Stimulated activated CD8-positive, alpha-beta memory T cell treated with anti-CD3 and anti-CD28 coated beads, Interleukin-12 subunit alpha, Interleukin-12 subunit beta, amount 100 ng/mL, for 4 hours (primary cell): Measurements from ENCODE around the gene YAF2.
"Not testable (repeated sequence)": the region's sequence is repeated elsewhere in the genome, so short reads cannot be mapped to it uniquely, and the experiment has no call there.

Experiments
- DNase-seq: peaks from one replicate; pipeline ENCODE4 v3.0.0-alpha.2; 2020; ENCODE audit warnings: low read depth

Gene YAF2

GRCh38 chr12:42196723-42197603, 41.1 kb downstream of the YAF2 start:
- DNase-seq = no peak

- DNase-seq = no peak
Observed at GRCh38 chr12:42192686-42193085, 45.4 kb downstream of the YAF2 start.

DNA sequence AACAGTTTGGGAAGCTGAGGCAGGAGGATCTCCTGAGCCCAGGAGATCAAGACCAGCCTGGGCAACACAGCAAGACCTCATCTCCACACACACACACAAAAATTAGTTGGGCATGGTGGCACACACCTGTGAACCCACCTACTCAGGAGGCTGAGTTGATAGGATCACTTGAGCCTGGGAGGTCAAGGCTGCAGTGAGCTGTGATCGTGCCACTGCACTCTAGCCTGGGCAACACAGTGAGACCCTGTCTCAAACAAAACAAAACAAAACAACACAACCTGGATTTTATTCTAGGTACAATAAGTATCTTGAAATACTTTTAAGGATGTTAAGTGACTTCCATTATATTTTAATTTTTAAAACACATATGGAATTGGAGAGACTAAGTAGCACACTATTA, 45.8 kb downstream of the YAF2 start:
- no peak for DNase-seq

DNA sequence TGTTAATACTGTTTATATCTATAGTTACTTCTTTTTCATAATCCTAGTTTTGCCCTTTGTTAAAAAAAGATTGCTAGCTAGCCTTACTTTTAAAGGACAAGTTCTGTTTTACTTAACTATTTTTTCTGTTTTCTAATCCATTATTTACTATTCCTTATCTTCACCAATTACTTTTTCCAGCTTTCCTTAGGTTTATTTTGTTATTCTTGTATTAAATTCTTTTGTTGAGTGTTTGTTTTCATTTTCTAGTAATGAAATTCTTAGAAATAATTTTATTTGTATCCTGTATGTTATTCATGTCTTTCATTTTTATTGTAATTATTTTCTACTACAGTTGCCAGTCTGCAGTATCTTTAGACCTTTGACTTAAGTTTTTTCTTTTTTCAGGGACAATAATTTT, 47.7 kb downstream of the YAF2 start:
- no peak for DNase-seq

GRCh38 chr12:42188275-42188674, 49.8 kb downstream of the YAF2 start:
- DNase-seq = not testable (repeated sequence)

DNA sequence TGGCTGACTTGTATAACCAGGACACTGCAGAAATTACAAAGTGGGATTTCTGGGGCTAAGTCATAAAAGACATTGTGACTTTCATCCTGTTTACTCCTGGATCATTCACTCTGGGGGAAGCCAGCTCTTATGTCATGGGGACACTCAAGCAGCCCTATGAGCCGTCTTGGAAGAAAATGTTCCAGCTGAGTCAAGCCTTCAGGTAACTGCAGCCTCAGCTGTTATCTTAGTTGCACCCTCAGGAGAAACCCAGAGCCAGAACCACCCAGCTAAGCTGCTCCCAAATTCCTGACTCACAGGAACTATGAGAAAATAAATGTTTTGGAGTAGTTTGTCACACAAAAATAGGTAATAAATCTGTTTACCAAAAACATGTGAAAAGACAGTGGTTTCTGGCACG, 50.2 kb downstream of the YAF2 start:
- DNase-seq = no peak

DNA sequence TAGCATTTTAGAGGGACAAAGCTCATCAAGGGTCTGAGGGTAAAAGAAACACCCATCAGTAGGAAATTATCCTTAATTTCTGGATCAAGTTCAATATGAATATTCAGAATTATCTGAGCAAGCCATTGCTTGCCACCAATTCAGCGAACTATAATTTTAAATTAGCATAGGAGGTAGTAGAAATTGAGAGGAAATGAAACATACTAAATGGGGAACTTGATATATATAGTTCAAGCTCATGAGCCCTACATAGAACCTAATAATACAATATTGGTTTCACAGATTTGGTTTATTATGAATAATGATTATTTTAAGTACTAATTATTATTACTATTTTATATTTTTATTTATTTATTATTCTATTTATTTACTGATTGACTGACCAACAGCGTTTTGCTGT, 51.3 kb downstream of the YAF2 start:
- DNase-seq = no peak

DNA sequence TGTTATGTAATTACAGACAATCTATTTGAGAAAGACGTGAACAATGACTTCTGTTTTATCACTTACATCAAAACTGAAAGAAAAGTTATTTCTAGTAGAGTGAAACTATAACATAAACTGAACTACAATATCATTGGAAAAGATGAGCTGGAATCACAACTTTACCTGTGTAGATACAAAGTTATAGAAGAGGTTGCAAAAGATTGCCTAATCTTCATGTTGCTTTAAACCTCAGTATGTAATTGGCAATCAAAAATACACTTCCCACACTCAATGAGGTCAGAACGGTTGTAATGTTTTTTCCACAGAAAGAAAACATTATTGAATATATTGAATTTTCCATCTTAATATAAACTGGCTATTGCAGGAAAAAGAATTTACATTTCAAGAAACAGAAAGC, 55.7 kb downstream of the YAF2 start:
- DNase-seq = no peak

DNA sequence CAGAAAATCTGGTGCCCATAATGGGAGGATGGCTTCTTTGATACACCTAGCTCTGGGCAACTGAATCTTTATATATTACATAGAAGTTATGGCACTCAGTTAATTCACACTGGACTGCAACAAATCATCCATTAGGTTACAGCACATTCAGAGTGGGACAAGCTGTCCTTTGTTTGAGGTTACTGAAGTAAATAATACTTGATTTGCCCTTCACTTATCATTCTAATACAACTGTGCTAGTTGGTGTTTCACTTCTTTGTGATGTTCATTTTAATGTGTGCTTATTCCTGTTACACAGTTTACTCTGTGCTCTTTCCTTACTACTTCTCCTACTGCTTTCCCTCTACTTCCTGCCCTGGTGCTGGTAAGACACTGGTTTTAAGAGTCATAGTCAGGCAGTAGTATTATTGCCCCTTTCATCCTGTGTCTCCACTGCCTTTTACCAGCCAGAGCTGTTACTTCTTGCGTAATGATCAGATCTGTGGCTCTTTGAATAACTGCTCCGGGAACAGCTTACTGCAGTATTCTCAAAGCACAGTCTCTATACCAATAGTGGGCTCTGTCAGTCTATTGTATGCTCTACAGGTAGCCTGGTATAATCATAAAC, 57.0 kb downstream of the YAF2 start:
- DNase-seq = no peak

DNA sequence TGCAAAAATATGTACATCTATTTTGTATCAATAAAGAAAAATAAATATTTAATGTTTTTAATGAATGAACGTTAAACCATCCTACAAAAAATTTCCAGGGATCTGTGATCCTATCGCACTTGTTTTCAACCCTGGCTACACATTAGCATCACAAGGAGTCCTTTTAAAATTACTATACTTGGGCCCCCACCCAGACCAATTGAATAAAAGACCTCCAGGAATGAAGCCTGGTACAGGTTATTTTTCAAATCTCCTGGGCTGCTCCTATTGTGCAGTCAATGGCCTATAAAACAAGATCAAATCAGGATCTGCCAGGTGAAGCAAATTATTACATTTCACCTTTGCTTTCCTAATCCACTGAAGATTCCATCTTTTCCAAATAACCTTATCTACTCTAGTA, 59.9 kb downstream of the YAF2 start:
- DNase-seq = no peak

GRCh38 chr12:42174978-42175377, 63.1 kb downstream of the YAF2 start:
- DNase-seq = no peak

GRCh38 chr12:42173961-42174521, 64.0 kb downstream of the YAF2 start:
- DNase-seq = no peak

DNA sequence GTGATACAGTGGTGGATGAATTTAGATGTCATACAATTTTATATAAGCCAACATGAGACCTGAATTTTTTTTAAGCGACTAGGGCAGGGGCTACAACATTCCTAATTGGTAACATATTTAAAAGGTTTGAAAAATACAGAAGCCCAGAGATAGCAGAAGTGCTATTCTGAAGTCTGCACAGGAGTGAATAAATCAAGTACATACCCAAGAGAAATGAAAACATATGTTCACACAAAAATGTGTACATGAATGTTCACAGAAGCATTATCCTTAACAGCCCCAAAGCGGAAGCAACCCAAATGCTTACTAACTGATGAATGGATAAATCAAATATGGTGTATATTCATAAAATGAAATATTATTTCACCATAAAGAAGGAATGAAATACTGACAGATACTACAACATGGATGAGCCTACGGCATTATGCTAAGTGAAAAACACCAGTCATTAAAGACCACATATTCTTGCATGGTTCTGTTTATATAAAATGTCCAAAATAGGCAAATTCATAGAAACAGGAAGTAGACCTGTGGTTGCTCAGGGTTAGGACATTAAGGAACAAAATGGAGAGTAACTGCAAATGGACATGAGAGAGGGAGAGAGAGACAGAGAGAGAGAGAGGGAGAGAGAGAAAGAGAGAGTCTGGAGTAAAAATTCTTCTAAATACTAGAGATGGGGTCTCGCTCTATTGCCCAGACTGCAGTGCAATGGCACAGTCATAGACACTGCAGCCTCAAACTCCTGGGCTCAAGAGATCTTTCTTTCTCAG, 65.4 kb downstream of the YAF2 start:
- no peak for DNase-seq

DNA sequence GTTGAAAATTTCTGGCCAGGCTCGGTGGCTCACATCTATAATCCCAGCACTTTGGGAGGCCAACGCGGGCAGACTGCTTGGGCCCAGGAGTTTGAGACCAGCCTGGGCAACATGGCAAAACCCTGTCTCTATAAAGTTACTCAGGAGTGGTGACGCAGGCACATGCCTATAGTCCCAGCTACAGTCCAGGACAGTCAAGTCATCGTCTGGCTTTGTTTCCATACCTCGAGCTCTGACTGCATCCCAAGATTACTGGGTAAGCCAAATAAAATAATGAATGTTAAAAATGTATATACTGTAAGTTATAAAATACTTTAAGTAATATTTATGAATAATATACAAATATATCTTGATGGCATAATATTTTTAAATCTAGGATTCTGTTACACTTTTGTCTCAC, 70.3 kb downstream of the YAF2 start:
- no peak for DNase-seq

DNA sequence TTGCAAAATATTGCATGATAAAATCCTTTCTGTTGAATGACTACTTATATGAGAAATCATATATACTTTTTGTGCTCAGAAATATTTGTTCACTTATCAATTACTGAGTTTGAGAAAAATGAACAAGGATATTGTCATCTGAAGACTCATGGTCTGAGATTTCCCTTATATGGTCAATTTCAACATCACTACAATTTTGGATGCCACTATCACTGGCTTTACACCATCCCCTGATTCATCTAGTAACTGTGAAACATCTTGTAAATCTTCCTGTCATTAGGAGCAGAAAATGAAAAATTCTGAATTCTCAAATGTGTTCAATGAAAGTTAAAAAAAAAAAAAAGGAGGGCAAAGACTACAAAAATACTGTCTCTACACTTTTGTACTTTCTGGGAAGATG, 71.5 kb downstream of the YAF2 start:
- DNase-seq = no peak

DNA sequence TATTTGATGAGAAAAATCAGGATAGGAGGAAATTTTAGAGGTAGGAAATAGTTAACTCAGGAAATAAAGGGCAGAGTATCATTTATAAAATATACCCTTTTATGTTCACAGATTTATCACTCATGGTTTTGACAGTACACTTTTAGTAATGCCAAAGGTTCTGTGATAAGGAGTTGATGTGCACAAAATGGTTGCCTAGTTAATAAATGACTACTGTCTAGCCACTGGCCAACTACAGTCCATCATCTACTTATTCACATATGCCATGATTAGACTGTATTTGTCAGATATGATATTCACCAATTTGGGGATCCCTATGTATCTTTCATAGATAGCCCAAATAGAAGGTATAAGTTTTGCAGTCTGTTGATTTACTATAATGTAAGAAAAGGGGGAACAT, 74.1 kb downstream of the YAF2 start:
- no peak for DNase-seq

DNA sequence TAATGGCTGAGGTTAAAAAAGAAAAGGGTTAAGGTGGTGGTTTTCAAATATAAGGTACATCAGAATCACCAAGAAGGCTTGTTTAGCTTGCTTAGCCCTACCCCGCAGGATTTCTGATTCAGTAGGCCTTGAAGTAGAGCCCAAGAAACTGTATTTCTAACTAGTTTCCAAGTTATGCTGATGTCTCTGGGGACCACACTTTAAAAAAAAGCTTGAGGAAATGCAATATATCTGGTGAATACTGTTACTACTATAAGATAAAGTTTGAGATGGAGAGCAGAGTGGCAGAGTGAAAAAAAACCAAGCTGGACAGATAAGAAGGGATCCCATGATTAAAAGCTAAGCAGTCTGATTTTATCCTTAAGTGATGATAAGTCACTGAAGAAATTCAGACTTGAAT, 75.1 kb downstream of the YAF2 start:
- no peak for DNase-seq

GRCh38 chr12:42162193-42162592, 75.9 kb downstream of the YAF2 start:
- DNase-seq = no peak

GRCh38 chr12:42161529-42161928, 76.5 kb downstream of the YAF2 start:
- DNase-seq = no peak

GRCh38 chr12:42156232-42156631, 81.8 kb downstream of the YAF2 start:
- DNase-seq = no peak

DNA sequence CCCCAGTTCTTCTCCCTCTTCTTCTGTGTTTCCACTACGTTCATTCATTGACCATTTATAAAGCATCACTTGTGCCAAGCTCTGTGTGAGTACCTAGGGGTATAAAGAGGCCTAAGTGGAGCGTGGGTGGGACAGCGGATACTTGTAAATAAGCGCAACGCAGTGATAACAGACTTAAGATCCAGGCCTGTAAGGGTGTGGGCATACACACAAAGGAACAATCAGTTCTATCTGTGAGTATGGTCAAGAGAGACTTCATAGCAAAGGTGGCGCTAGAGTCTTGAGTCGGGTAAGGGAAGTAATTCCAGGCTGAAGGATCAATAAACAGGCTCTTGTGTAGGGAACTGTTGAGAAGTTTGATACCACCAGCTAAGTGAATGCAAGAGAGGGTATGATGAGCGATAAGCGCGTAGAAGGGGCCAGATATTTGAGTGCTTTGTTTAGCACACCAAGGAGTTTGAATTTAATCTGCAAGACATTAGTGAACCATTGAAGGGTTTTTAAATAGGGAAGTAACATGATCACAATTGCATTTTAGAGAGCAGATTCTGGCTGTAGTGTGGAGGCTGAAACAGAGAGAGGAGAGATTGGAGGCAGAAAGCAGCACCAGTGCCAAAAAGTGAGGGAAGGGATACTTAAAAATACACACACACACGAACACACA, 92.4 kb downstream of the YAF2 start:
- no peak for DNase-seq

DNA sequence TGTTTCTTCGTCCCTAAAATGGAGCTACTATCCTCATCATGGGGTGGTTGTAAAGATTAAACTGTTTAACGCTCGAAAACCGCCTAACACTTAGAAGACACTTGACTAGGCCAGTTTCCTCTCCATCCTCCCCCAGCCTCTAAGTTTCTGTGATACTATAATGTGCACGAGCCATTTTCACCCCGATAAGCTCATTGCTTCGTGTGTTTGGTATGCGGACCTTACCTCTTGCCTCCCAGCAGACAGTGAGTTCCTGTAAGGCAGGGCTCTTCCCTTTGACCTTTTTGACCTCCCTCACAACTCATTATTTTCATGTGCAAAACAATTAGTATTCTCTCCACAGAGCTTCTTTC, 92.9 kb downstream of the YAF2 start:
- DNase-seq = no peak
